ENCODE data around the gene OBP2A.

DNA sequence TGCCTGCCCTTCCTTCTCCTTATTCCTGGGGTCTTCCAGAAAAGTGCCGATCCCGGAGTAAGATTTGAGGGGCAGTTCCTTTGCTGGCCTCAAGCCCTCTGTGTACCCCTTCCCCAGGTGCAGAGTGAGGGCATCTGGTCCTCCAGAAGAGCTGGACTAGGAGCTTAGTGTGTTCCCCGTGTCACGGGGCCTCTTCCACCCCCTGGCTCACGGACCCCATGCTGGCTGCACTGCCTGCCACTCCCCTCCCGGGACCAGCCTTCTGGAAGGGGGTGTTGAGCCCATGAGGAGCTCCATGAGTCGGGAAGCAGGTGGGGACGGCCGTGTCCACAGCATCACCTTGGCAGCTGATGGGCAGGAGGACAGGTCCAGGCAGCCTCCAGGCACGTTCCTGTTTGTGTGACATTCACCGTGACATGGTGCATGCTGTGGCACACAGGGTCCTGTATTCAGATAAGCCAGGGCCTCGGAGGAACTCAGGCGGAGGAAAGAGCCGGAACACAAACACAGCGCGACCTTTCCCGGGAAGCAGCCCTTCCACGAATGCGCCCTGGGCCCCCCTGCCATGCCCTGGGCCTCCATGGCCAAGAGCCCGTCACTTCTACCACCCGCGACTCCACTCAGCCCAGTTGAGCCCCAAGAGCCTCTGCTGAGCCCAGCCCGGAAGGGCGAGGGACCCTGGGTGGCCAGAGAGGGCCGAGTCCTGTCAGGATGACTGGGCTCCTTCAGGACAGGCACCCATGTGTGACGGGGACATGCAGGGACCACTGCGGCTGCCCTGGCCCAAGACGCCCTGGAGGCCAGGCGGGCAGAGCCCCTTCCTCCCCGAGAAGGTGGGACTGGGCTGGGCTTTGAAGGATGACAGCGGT, 30.6 kb upstream of the OBP2A start:
- no peak for TF ChIP-seq POLR2A (IDR thresholded peaks at IDR 0.05)
- TF ChIP-seq, protein P1, sequence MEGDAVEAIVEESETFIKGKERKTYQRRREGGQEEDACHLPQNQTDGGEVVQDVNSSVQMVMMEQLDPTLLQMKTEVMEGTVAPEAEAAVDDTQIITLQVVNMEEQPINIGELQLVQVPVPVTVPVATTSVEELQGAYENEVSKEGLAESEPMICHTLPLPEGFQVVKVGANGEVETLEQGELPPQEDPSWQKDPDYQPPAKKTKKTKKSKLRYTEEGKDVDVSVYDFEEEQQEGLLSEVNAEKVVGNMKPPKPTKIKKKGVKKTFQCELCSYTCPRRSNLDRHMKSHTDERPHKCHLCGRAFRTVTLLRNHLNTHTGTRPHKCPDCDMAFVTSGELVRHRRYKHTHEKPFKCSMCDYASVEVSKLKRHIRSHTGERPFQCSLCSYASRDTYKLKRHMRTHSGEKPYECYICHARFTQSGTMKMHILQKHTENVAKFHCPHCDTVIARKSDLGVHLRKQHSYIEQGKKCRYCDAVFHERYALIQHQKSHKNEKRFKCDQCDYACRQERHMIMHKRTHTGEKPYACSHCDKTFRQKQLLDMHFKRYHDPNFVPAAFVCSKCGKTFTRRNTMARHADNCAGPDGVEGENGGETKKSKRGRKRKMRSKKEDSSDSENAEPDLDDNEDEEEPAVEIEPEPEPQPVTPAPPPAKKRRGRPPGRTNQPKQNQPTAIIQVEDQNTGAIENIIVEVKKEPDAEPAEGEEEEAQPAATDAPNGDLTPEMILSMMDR (IDR thresholded peaks at IDR 0.05): no peak
- TF ChIP-seq POLR2AphosphoS5 (IDR thresholded peaks at IDR 0.05): no peak
